Stimulated activated CD8-positive, alpha-beta memory T cell treated with anti-CD3 and anti-CD28 coated beads, Interleukin-12 subunit alpha, Interleukin-12 subunit beta, amount 100 ng/mL, for 1 hour (primary cell): ENCODE results near the gene TMEM255B.

Source experiments
- DNase-seq: peaks from one replicate; pipeline ENCODE4 v3.0.0-alpha.2; 2020; ENCODE audit warnings: low read depth

Gene TMEM255B

GRCh38 chr13:113834496-113835200 lies 75.6 kb downstream of the TMEM255B start:
- DNase-seq = no peak

GRCh38 chr13:113835461-113836270 lies 76.6 kb downstream of the TMEM255B start:
- DNase-seq = no peak

GRCh38 chr13:113836768-113837559 lies 77.9 kb downstream of the TMEM255B start:
- DNase-seq = no peak

- no peak for DNase-seq
These were observed 78.7 kb downstream of the TMEM255B start for GRCh38 chr13:113837560-113838355.

GRCh38 chr13:113838711-113839201 lies 79.7 kb downstream of the TMEM255B start:
- DNase-seq = no peak

GRCh38 chr13:113839536-113840204 lies 80.6 kb downstream of the TMEM255B start:
- no peak for DNase-seq

GRCh38 chr13:113840541-113841352 lies 81.7 kb downstream of the TMEM255B start:
- no peak for DNase-seq

- no peak for DNase-seq
These were observed 82.3 kb downstream of the TMEM255B start for GRCh38 chr13:113841353-113841650.

- DNase-seq = no peak
These were observed 83.5 kb downstream of the TMEM255B start for GRCh38 chr13:113842336-113843062.

GRCh38 chr13:113843063-113843654 lies 84.1 kb downstream of the TMEM255B start:
- DNase-seq = no peak

- no peak for DNase-seq
These were observed 85.0 kb downstream of the TMEM255B start for GRCh38 chr13:113843864-113844556.

GRCh38 chr13:113845055-113845454 lies 86.0 kb downstream of the TMEM255B start:
- no peak for DNase-seq

GRCh38 chr13:113845723-113846635 lies 87.0 kb downstream of the TMEM255B start:
- no peak for DNase-seq

- DNase-seq = no peak
These were observed 87.8 kb downstream of the TMEM255B start for GRCh38 chr13:113846636-113847318.

- DNase-seq = no peak
These were observed 89.0 kb downstream of the TMEM255B start for GRCh38 chr13:113848020-113848419.

- no peak for DNase-seq
These were observed 89.6 kb downstream of the TMEM255B start for GRCh38 chr13:113848431-113849260.
